Measurements from ENCODE around the gene HGF. TPM values are rescaled to one million over a fixed set of nuclear protein-coding genes. Genes with fewer than 3 reads are reported as not detected.

The HGF gene
- total RNA-seq, 2 donors from 2014 or later, result 12.6 to 35.7 TPM

DNA sequence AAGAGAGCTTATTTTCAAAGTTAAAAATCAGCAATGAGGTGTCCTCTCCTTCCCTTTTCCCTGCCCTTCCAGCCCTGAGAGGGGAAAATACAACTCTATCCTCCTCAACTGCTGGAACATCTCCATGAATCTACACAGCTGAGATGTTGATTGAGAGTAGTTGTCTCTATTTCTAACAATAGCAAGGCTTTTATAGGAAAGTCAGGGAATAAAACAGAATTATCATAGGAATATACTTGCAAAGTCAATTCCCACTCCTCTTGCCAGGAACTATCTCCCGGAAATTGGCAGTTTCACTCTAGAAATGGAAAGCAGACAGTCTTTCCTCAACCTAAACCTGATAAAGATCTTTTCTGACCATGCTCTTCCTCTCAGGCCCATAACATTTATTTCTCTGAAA lies 8.8 kb downstream of the HGF start:
- ATAC-seq (ENCODE audit: insufficient number of reproducible peaks, low FRiP score, low read depth), result no peak
- peaks cover 14 to 24% of the 10 kb centered on the region in 2 donors for H3K4me1 ChIP-seq (ENCODE audit: control insufficient read depth in 1 of 2, low read depth in 2 of 2)

DNA sequence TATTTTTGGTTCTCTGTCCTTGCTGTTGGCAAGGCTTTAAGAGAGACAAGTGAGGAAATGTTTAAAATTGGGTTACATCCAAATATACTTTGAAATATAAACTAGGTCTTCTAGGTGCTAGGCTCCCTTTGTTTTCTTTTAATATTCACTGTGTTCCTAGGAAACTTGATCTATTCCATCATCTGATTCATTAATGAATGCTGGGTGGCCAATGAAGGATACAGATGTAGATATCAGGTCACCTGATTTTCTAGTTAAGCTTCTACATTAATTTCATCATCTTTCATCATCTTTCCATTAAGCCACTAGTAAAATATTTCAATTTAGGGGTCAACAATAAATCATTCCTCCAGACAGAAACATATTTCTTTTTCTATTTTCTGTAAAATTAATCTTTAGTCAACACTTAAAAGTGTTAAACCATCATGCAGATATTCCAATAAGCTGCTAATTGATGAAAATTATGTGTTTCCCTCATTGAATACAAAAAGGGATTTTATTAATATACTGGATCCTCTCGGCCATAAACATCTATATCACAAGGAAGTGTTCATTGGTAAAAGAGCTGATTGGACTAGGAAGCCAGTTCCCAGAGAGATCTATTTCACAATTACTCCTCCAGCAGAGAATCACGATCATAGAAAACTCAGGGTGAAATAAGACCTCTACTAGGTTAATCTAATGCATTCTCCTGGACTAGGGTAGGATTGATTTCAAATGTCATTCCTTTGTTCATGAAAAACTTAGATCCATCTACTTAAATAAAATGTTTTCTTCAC lies 14.7 kb downstream of the HGF start:
- TF ChIP-seq, protein P1, sequence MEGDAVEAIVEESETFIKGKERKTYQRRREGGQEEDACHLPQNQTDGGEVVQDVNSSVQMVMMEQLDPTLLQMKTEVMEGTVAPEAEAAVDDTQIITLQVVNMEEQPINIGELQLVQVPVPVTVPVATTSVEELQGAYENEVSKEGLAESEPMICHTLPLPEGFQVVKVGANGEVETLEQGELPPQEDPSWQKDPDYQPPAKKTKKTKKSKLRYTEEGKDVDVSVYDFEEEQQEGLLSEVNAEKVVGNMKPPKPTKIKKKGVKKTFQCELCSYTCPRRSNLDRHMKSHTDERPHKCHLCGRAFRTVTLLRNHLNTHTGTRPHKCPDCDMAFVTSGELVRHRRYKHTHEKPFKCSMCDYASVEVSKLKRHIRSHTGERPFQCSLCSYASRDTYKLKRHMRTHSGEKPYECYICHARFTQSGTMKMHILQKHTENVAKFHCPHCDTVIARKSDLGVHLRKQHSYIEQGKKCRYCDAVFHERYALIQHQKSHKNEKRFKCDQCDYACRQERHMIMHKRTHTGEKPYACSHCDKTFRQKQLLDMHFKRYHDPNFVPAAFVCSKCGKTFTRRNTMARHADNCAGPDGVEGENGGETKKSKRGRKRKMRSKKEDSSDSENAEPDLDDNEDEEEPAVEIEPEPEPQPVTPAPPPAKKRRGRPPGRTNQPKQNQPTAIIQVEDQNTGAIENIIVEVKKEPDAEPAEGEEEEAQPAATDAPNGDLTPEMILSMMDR (IDR thresholded peaks at IDR 0.05), result no peak
- H3K4me1 ChIP-seq (ENCODE audit: control insufficient read depth in 1 of 2, low read depth in 2 of 2), result no peaks in the 10 kb centered on the region
- no peak for DNase-seq (ENCODE audit: low spot score)
- no peaks in the 10 kb centered on the region for H3K9me3 ChIP-seq
- H3K36me3 ChIP-seq, result peaks cover 16% of the 10 kb centered on the region
- H3K27me3 ChIP-seq (replicated peaks; ENCODE audit: insufficient read depth), result no peaks in the 10 kb centered on the region
- no peak overlapping the region for H3K27ac ChIP-seq
- ATAC-seq (ENCODE audit: insufficient number of reproducible peaks, low FRiP score, low read depth), result no peak
- no peak overlapping the region for H3K4me3 ChIP-seq

More for the DNA sequence above, 8.8 kb downstream of the HGF start:
- Histone ChIP-seq H3K36me3 (peaks cover 4% of the 10 kb centered on the region), H3K27me3 (replicated peaks; ENCODE audit: insufficient read depth) (no peaks in the 10 kb centered on the region), H3K27ac (no peak overlapping the region), H3K4me3 (no peak overlapping the region), H3K9me3 (no peaks in the 10 kb centered on the region)
- DNase-seq (ENCODE audit: low spot score), result no peak
- TF ChIP-seq, protein P1 (IDR thresholded peaks at IDR 0.05), result no peak

DNA sequence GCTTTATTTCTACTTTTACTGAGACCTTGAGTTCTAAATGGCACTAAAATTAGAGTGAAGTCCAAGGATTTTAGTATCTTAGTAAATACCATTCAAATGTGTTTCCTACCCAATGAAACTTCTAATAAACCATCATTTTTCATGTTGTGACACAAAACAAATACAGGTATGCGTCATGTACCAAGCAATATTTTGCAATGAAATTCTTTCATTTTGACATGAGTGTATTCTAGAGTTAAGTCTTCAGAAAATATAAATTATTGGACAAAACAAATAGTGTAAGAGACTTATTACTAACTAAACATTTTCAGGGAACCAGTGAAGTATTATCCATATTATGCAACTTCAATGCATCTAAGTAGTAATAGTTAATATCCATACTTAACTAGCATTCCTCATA lies 16.5 kb downstream of the HGF start:
- H3K36me3 ChIP-seq, result peaks cover 16% of the 10 kb centered on the region

DNA sequence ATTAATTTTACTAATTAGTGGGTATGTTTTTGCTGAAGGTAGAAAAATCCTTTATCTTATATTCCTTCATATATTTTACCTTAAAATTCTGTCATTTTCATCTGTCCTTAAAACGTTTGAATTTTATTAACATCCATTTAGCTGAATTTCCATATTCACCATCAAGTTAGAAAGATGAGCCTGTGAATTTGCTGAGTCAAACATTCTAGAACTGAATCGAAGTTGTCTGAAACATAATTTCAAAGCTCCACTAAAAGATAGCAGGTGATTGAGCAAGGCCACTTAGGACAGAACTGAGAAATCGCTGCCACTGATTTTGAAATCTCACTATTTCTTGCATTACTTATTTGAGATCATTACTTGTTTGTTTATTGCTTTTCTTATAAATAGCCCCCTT lies 17.5 kb downstream of the HGF start:
- Histone ChIP-seq H3K36me3 (peaks cover 16% of the 10 kb centered on the region), H3K9me3 (no peaks in the 10 kb centered on the region), H3K4me1 (ENCODE audit: control insufficient read depth in 1 of 2, low read depth in 2 of 2) (no peaks in the 10 kb centered on the region), H3K27ac (no peak overlapping the region), H3K27me3 (replicated peaks; ENCODE audit: insufficient read depth) (no peaks in the 10 kb centered on the region), H3K4me3 (no peak overlapping the region)
- ATAC-seq (ENCODE audit: insufficient number of reproducible peaks, low FRiP score, low read depth) (no peak), DNase-seq (ENCODE audit: low spot score) (no peak)
- TF ChIP-seq, protein P1 (IDR thresholded peaks at IDR 0.05), result no peak

More for the DNA sequence above, 16.5 kb downstream of the HGF start:
- TF ChIP-seq, protein P1 (IDR thresholded peaks at IDR 0.05), result no peak
- Histone ChIP-seq H3K4me1 (ENCODE audit: control insufficient read depth in 1 of 2, low read depth in 2 of 2) (no peaks in the 10 kb centered on the region), H3K27me3 (replicated peaks; ENCODE audit: insufficient read depth) (no peaks in the 10 kb centered on the region), H3K9me3 (no peaks in the 10 kb centered on the region), H3K4me3 (no peak overlapping the region), H3K27ac (no peak overlapping the region)
- DNase-seq (ENCODE audit: low spot score) (no peak), ATAC-seq (ENCODE audit: insufficient number of reproducible peaks, low FRiP score, low read depth) (no peak)

DNA sequence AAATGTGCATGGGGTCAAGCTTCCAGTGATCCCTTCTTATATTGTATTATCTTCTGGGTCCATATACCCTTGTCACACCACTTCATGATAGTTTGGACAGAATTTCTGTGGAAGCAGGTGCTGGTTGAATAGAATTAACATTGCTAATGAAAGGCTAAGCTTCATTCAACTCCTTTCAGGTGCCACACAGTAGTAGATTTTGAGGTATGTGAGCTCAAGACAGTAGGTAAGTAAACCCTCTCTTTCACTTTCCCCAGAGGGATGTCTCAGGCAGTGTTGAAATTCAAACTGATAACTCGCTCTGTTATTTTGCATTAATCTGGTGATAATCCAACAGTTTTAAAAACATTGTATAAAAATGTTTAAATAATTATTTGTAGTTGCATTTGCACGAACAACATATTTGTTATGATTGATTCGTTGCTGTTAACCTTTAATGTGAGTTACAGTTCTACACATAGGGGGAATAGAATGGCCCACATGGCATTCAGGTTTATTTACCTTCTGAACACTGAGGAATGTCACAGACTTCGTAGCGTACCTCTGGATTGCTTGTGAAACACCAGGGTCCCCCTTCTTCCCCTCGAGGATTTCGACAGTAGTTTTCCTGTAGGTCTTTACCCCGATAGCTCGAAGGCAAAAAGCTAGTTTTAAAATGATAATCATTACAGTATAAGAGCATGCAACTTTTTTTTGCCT lies 18.1 kb downstream of the HGF start:
- no peaks in the 10 kb centered on the region for H3K9me3 ChIP-seq
- no peaks in the 10 kb centered on the region for H3K27me3 ChIP-seq (replicated peaks; ENCODE audit: insufficient read depth)
- no peak overlapping the region for H3K27ac ChIP-seq
- no peak for DNase-seq (ENCODE audit: low spot score)
- TF ChIP-seq, protein P1 (IDR thresholded peaks at IDR 0.05), result no peak
- no peaks in the 10 kb centered on the region for H3K4me1 ChIP-seq (ENCODE audit: control insufficient read depth in 1 of 2, low read depth in 2 of 2)
- H3K4me3 ChIP-seq, result no peak overlapping the region
- H3K36me3 ChIP-seq, result peaks cover 16% of the 10 kb centered on the region
- ATAC-seq (ENCODE audit: insufficient number of reproducible peaks, low FRiP score, low read depth), result no peak
